Ishikawa (cell line): ENCODE data around the gene TBPL2.

Experiments
- CEBPB ChIP-seq: IDR thresholded peaks from 2 replicates; pipeline ENCODE4 v1.6.1; 2012
- CREB1 ChIP-seq: IDR thresholded peaks from 2 replicates; pipeline ENCODE4 v1.6.1; 2012; ENCODE audit warnings: low read depth
- EGR1 ChIP-seq: IDR thresholded peaks from 2 replicates; pipeline ENCODE4 v1.6.1; 2012
- EP300 ChIP-seq: IDR thresholded peaks from 2 replicates; pipeline ENCODE4 v1.6.1; 2012; ENCODE audit warnings: borderline replicate concordance
- FOXM1 ChIP-seq: IDR thresholded peaks from 2 replicates; pipeline ENCODE4 v1.6.1; 2012; ENCODE audit warnings: low read depth, borderline replicate concordance
- NFIC ChIP-seq: IDR thresholded peaks from 2 replicates; pipeline ENCODE4 v1.6.1; 2012
- RAD21 ChIP-seq: IDR thresholded peaks from 2 replicates; pipeline ENCODE4 v1.6.1; 2012; ENCODE audit warnings: low read depth
- REST ChIP-seq: IDR thresholded peaks from 2 replicates; pipeline ENCODE4 v1.6.1; 2012; ENCODE audit warnings: low read depth, mild to moderate bottlenecking
- TAF1 ChIP-seq: IDR thresholded peaks from 2 replicates; pipeline ENCODE4 v1.6.1; 2012; ENCODE audit warnings: low read depth, mild to moderate bottlenecking
- TCF12 ChIP-seq: IDR thresholded peaks from 2 replicates; pipeline ENCODE4 v1.6.1; 2012; ENCODE audit warnings: low read depth
- TEAD4 ChIP-seq: IDR thresholded peaks from 2 replicates; pipeline ENCODE4 v1.6.1; 2012
- YY1 ChIP-seq: IDR thresholded peaks from 2 replicates; pipeline ENCODE4 v1.6.1; 2012; ENCODE audit warnings: low read depth
- ZBTB7A ChIP-seq: IDR thresholded peaks from 2 replicates; pipeline ENCODE4 v1.6.1; 2012; ENCODE audit warnings: low read depth
- TF ChIP-seq, protein P1 (sequence below): IDR thresholded peaks from 2 replicates; pipeline ENCODE4 v1.6.1; 2012
- TF ChIP-seq, protein P2 (sequence below): IDR thresholded peaks from 2 replicates; pipeline ENCODE4 v1.6.1; 2012

Gene TBPL2

DNA sequence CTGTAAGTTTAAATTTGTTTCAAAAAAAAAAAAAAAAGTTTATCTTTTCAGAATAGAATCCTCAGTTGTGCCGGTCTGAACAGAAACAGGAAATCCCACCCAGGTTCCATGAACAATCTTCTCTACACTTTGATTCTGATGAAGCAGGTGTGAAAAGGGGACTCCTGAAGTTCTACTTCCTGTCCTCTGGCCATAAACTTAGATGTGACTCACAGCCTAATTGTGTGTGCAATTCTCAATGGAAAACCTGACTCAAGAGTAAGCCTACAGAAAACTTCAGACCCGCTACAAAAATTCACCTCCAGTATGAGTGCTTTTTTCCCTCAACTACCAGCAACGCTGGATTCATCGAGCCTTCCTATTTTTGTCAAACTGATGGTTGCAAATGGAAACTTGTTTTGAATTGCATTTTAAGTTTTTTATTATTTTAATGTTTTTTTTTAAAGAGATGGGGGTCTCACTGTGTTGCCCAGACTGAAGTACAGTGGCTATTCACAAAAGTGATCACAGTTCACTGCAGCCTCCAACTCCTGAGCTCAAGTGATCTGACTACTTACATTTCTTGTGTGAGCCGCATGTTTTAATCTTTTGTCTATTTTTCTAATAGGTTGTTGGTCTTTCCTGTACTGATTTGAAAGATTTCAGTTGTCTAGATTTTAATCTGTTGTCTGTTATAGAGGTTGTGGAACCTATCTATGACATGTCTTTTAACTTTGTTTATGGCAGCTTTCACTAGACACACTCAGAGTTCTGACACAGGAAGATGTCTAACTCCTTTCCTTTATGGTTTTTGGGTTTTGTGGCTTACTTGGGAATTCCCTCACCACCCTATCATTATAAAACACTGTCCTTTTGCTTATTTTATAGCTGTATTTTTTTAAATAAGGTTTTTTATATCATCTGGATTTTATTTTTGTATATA, 66.4 kb downstream of the TBPL2 start:
- TF ChIP-seq REST (no peak), TAF1 (no peak), CREB1 (no peak)

DNA sequence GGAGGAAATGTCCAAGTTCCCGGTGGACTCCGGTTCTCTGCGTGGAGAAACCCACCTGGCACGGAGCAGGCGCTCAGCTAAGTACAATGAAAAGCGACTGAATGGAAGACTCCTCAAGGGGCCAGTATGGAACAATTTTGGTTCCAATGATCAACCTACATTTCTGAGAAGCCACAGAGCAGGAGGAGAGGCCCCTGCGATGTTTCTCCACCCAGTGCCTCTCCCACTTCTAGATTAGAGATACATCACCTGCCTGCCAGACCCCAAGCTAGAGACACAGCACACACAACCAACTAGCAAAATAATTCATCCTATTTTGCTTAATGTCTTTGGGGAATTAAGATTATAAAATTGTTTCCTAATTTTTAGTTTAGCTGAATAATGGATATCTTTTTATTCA, 67.6 kb downstream of the TBPL2 start:
- no peak for TF ChIP-seq TEAD4
- TF ChIP-seq CREB1 = no peak
- TF ChIP-seq TAF1 = no peak
- no peak for TF ChIP-seq YY1
- no peak for TF ChIP-seq REST
- no peak for TF ChIP-seq TCF12
- TF ChIP-seq RAD21 = no peak
- TF ChIP-seq, protein P1, sequence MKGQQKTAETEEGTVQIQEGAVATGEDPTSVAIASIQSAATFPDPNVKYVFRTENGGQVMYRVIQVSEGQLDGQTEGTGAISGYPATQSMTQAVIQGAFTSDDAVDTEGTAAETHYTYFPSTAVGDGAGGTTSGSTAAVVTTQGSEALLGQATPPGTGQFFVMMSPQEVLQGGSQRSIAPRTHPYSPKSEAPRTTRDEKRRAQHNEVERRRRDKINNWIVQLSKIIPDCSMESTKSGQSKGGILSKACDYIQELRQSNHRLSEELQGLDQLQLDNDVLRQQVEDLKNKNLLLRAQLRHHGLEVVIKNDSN = no peak
- no peak for TF ChIP-seq NFIC
- no peak for TF ChIP-seq EP300
- no peak for TF ChIP-seq EGR1
- TF ChIP-seq FOXM1 = no peak
- no peak for TF ChIP-seq ZBTB7A
- no peak for TF ChIP-seq CEBPB
- TF ChIP-seq, protein P2, sequence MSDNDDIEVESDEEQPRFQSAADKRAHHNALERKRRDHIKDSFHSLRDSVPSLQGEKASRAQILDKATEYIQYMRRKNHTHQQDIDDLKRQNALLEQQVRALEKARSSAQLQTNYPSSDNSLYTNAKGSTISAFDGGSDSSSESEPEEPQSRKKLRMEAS = no peak

DNA sequence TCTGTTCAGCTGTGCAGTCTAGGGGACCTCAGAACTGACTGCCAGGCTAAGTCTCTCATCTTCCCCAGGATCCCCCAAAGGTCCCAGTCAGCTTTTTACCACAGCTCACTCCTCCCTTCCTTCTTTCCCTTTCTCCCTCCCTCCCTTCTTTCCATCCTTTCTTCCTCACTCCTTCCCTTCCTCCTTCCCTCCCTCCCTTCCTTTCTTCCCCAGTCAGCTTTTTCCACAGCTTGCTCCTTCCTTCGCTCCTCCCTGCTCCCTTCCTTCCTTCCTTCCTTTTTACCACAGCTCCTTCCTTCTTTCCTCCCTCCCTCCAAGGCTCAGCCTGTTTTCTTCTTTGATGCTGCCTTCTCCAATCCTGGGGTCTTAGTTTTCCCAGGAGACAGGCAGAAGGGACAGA, 68.0 kb downstream of the TBPL2 start:
- TF ChIP-seq EP300 = no peak

DNA sequence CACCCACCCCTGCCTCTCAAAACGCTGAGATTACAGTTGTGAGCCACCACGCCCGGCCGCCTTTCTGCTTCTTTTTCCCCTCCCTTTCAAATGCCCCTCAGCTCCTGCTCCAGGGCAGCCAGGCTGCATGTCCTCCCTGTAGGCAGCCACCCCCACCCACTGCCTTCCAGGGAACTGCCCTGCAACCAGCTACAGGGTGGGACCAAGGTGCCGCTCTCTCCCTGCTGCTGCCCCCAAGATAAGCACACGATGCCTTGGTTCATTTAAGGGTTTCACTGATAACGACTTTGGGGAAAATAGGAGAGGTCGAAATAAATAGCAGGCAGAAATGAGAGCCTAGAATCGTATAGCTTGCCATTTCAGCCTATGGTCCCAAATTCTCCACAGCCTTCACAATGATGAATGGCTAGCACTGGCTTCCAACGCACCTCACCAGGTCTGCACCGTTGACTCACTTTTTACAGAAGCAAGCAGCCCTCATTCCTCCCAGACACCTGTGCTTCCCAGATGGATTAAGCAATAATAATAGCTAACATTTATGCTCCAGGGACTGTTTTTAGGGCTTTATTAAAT, 69.4 kb downstream of the TBPL2 start:
- TF ChIP-seq TAF1 (no peak), NFIC (no peak), CREB1 (no peak), ZBTB7A (no peak), CEBPB (no peak), EP300 (no peak), FOXM1 (no peak), YY1 (no peak)
- TF ChIP-seq, protein P2 = no peak

- TF ChIP-seq YY1 (no peak), TAF1 (no peak), EGR1 (no peak), EP300 (no peak), ZBTB7A (no peak)
These were observed 74.1 kb downstream of the TBPL2 start for GRCh38 chr14:55366271-55366670.
